Tibial nerve (tissue), 3 donors: Measurements from ENCODE around the gene VEGFD.
A peak's percentile ranks its signal among the peaks of the same experiment; 100 is the strongest.

Experiments
- CTCF ChIP-seq, 5 experiments: fragments of 200-600 bp in 3 of 5; fragments of 450-650 bp in 2 of 5; sonication (generic) in 3 of 5; IDR thresholded peaks; one replicate each; pipeline ENCODE4 v1.5.1; 2016 to 2019; ENCODE audit warnings: antibody characterized with exemption in 5 of 5, mild to moderate bottlenecking in 3 of 5, moderate library complexity in 2 of 5
- POLR2A ChIP-seq, 2 donors: fragments of 450-650 bp; IDR thresholded peaks; one replicate each; pipeline ENCODE4 v1.6.1; 2017; ENCODE audit warnings: antibody characterized with exemption in 2 of 2, mild to moderate bottlenecking in 2 of 2, moderate library complexity in 2 of 2

GRCh38 chrX:15335135-15336022 is 48.8 kb downstream of the VEGFD start, which contains the start of gene PIGA:
- TF ChIP-seq CTCF (IDR thresholded peaks at IDR 0.05) (peak in 1 of 5 experiments; percentile 19), POLR2A (IDR thresholded peaks at IDR 0.05) (peak; percentile 67 to 94)
